K562 (cell line): Measurements from ENCODE around the gene F2. TPM values are rescaled to one million over a fixed set of nuclear protein-coding genes. Genes with fewer than 3 reads are reported as not detected.

Experiments used
- ATAC-seq: fragments of 200-7000 bp; cut with Tn5 transposase; 3 replicates; pipeline ENCODE4 v1.9.1; 2020; ENCODE audit warnings: moderate library complexity
- BruUV-seq: library from RNA; stranded (reverse); fragments of 400-500 nt; replicated peaks from 2 replicates; lab custom pipeline; 2021; lab: Mats Ljungman, UMichigan
- CTCF ChIA-PET: fragments of 300-600 bp; formaldehyde crosslinking; extraction: SDS; loops from one replicate; lab custom pipeline; 2021; ENCODE audit warnings: low intra/inter-chr PET ratio; lab: Yijun Ruan, JAX
- POLR2A ChIA-PET: fragments of 300-600, 350-650 bp; sonication (Branson Sonifier 250); formaldehyde crosslinking; extraction: SDS; loops from one replicate; lab custom pipeline; 2021; ENCODE audit warnings: antibody characterized with exemption, inconsistent platforms; lab: Yijun Ruan, JAX
- DNase-seq, 4 experiments: peaks; one replicate each; pipeline versions ENCODE4 v3.0.0 to v3.0.0-alpha.2; 2011 to 2018; ENCODE audit warnings: low spot score in 3 of 4, mixed read lengths in 3 of 4; ENCODE audit errors: extremely low read depth in 1 of 4
- FAIRE-seq: peaks from 2 replicates; lab custom pipeline; 2011; peaks lifted over from hg19 to GRCh38; lab: Jason Lieb, UNC
- H2AFZ ChIP-seq: 2 replicates; pipeline ENCODE4 v1.6.0; 2011; ENCODE audit warnings: low read depth, low read length, control low read depth, inconsistent platforms
- H3K27ac ChIP-seq: fragments of 200-600 bp; 3 replicates; pipeline ENCODE4 v1.8.0; 2011; ENCODE audit warnings: low read depth, mild to moderate bottlenecking, control low read depth, inconsistent platforms, low read length, moderate library complexity, mixed read lengths; ENCODE audit errors: extremely low read depth
- H3K27me3 ChIP-seq, 2 experiments: fragments of 300-600 bp in 1 of 2; 2 replicates in 1 of 2; 3 replicates in 1 of 2; pipeline versions ENCODE4 v1.6.0 to v1.8.0; 2011; ENCODE audit warnings: inconsistent platforms in 2 of 2, low read length in 2 of 2, mild to moderate bottlenecking in 1 of 2, mixed read lengths in 1 of 2, moderate library complexity in 1 of 2; ENCODE audit not compliant: control insufficient read depth in 2 of 2, insufficient read depth in 2 of 2
- H3K36me3 ChIP-seq: fragments of 300-600 bp; 3 replicates; pipeline ENCODE4 v1.8.0; 2011; ENCODE audit warnings: mild to moderate bottlenecking, low read length, inconsistent platforms; ENCODE audit not compliant: control insufficient read depth, insufficient read depth
- H3K4me1 ChIP-seq, 2 experiments: fragments of 200-600 bp in 1 of 2; replicated peaks in 1 of 2; 2 replicates in 1 of 2; 3 replicates in 1 of 2; pipeline versions ENCODE4 v1.5.1 to v1.8.0; 2011; ENCODE audit warnings: inconsistent platforms in 2 of 2, low read length in 2 of 2, mild to moderate bottlenecking in 1 of 2, mixed read lengths in 1 of 2, moderate library complexity in 1 of 2; ENCODE audit not compliant: control insufficient read depth in 2 of 2, insufficient read depth in 2 of 2
- H3K4me2 ChIP-seq: 2 replicates; pipeline ENCODE4 v1.6.1; 2011; ENCODE audit warnings: low read length, control low read depth, inconsistent platforms, mixed read lengths; ENCODE audit not compliant: insufficient read depth
- H3K4me3 ChIP-seq: fragments of 200-600 bp; sonication (generic), shearing (Covaris generic); 2 replicates; pipeline ENCODE4 v1.5.1; 2016; ENCODE audit warnings: control low read depth, inconsistent platforms
- H3K79me2 ChIP-seq: fragments of 200-600 bp; 3 replicates; pipeline ENCODE4 v1.8.0; 2011; ENCODE audit warnings: low read length, inconsistent platforms; ENCODE audit not compliant: control insufficient read depth, insufficient read depth
- H3K9ac ChIP-seq, 2 experiments: 2 replicates each; pipeline versions ENCODE4 v1.6.0 to v1.6.1; 2011; ENCODE audit warnings: low read depth in 2 of 2, low read length in 2 of 2, control low read depth in 1 of 2, inconsistent platforms in 1 of 2, mild to moderate bottlenecking in 1 of 2, mixed read lengths in 1 of 2; ENCODE audit not compliant: insufficient read depth in 1 of 2
- H3K9me1 ChIP-seq: one replicate; pipeline ENCODE4 v1.6.0; 2011; ENCODE audit warnings: inconsistent platforms, mild to moderate bottlenecking, low read length, moderate library complexity; ENCODE audit not compliant: control insufficient read depth, insufficient read depth
- H3K9me3 ChIP-seq: replicated peaks from 2 replicates; pipeline ENCODE4 v1.5.1; 2011; ENCODE audit warnings: low read depth, low read length, inconsistent platforms; ENCODE audit not compliant: control insufficient read depth, insufficient read depth
- H4K20me1 ChIP-seq: replicated peaks from 2 replicates; pipeline ENCODE4 v1.6.1; 2011; ENCODE audit warnings: low read length, inconsistent platforms, mixed read lengths; ENCODE audit not compliant: control insufficient read depth, insufficient read depth
- ATF3 ChIP-seq, 2 experiments: fragments of 450-650 bp in 1 of 2; sonication (generic) in 1 of 2; formaldehyde crosslinking in 1 of 2; IDR thresholded peaks in 1 of 2; conservative IDR thresholded peaks in 1 of 2; 2 replicates each; pipeline versions ENCODE4 v1.6.1 to v1.8.1; 2016 to 2023; ENCODE audit warnings: mild to moderate bottlenecking in 2 of 2, moderate library complexity in 2 of 2, inconsistent platforms in 1 of 2, missing genetic modification reagents in 1 of 2
- CBX8 ChIP-seq: fragments of 200-600 bp; sonication (generic); IDR thresholded peaks from 2 replicates; pipeline ENCODE4 v1.6.1; 2012; ENCODE audit warnings: borderline replicate concordance, mixed run types, low read depth, mild to moderate bottlenecking, moderate library complexity, mixed read lengths, low read length, control low read depth, inconsistent platforms; ENCODE audit not compliant: poor library complexity, severe bottlenecking; ENCODE audit errors: extremely low read depth
- FUS ChIP-seq: fragments of 200-400 bp; formaldehyde crosslinking; optimal IDR thresholded peaks from 2 replicates; pipeline ENCODE3; 2017; ENCODE audit warnings: low read depth, low read length
- ILF3 ChIP-seq: fragments of 450-650 bp; IDR thresholded peaks from 2 replicates; pipeline ENCODE4 v1.6.1; 2018; ENCODE audit warnings: antibody characterized with exemption, mild to moderate bottlenecking, moderate library complexity, borderline replicate concordance
- MEF2A ChIP-seq: IDR thresholded peaks from 2 replicates; pipeline ENCODE4 v1.6.1; 2011; ENCODE audit warnings: low read depth, mild to moderate bottlenecking, low read length, moderate library complexity; ENCODE audit not compliant: control insufficient read depth
- MTA1 ChIP-seq: fragments of 450-650 bp; IDR thresholded peaks from 2 replicates; pipeline ENCODE4 v1.6.1; 2017; ENCODE audit warnings: borderline replicate concordance
- OTX1 ChIP-seq: fragments of 450-650 bp; formaldehyde crosslinking; IDR thresholded peaks from 2 replicates; pipeline ENCODE4 v1.4.0; 2022; ENCODE audit warnings: mild to moderate bottlenecking
- SIX5 ChIP-seq, 2 experiments: IDR thresholded peaks; 2 replicates each; pipeline ENCODE4 v1.6.1; 2011; ENCODE audit warnings: low read length in 2 of 2, borderline replicate concordance in 1 of 2, low read depth in 1 of 2, mild to moderate bottlenecking in 1 of 2, moderate library complexity in 1 of 2; ENCODE audit not compliant: insufficient read depth in 1 of 2
- ZNF407 ChIP-seq: fragments of 450-650 bp; IDR thresholded peaks from 2 replicates; pipeline ENCODE4 v1.6.1; 2016; ENCODE audit warnings: low read depth
- WGBS: fragments of 100-300 bp; shearing (Covaris generic); methylation state at CpG from one replicate; pipeline ENCODE4 v1.1.6; 2016; ENCODE audit warnings: low coverage, mixed read lengths; ENCODE audit not compliant: insufficient coverage; ENCODE audit errors: missing lambda C conversion rate; 5-methylcytosine and 5-hydroxymethylcytosine counted together
- in situ Hi-C: fragments of 300-500 bp; cut with MboI; formaldehyde crosslinking; loops from 4 replicates; pipeline ENCODE4 v1.15.0; 2018; ENCODE audit warnings: inconsistent platforms, mixed read lengths
- intact Hi-C: fragments of 100-400 bp; cut with micrococcal nuclease; formaldehyde crosslinking; loops from 2 replicates; pipeline ENCODE4 v1.14.2; 2022
- polyA plus RNA-seq, 8 experiments: library from polyadenylated mRNA; depleted of rRNA in 4 of 8; stranded (reverse) in 5 of 8; unstranded in 3 of 8; fragments of >200 nt; fragmentation: Nextera tagmentation in 2 of 8; fragmentation: Illumina TruSeq in 1 of 8; extraction: Ambion mirVana in 2 of 8; extraction: Trizol in 1 of 8; gene quantifications; 2 replicates each; pipeline versions ENCODE4 v1.2.1 to v1.2.3, GENCODE V29; 2011 to 2014; ENCODE audit warnings: inconsistent platforms in 1 of 8, missing spikeins in 1 of 8
- total RNA-seq, 7 experiments: library from RNA; depleted of rRNA in 6 of 7; stranded (reverse); fragments of >200 nt in 6 of 7; fragmentation: Illumina TruSeq in 2 of 7; extraction: Trizol in 2 of 7; gene quantifications; 2 replicates each; pipeline versions ENCODE4 v1.2.1 to v1.2.3, GENCODE V29; 2011 to 2021; ENCODE audit warnings: low replicate concordance in 1 of 7

Gene F2
- total and polyA plus RNA-seq, 9 of the 15 experiments (the other 6 are each of a cell fraction or from before 2014, with no cell fraction given) = 0.16 TPM; not detected in 8

GRCh38 chr11:46721286-46721685, 2.3 kb downstream of the F2 start:
- Histone ChIP-seq H3K9me1 (no peaks in the 10 kb centered on the region), H3K27ac (no peak overlapping the region), H3K9ac (no peak overlapping the region; a peak in 1 of 4 replicates), H4K20me1 (no peaks in the 10 kb centered on the region), H2AFZ (peak overlapping the region; percentile 58; the same call in 1 of the 2 replicates), H3K4me3 (no peak overlapping the region), H3K79me2 (no peaks in the 10 kb centered on the region), H3K4me1 (peaks cover 4 to 21% of the 10 kb centered on the region in 2 experiments; a peak in 4 of 5 replicates), H3K9me3 (peaks cover 4% of the 10 kb centered on the region; the same call in 1 of the 2 replicates), H3K27me3 (peaks cover 0 to 3% of the 10 kb centered on the region in 2 experiments; a peak in 1 of 5 replicates), H3K4me2 (no peak overlapping the region), H3K36me3 (no peaks in the 10 kb centered on the region)
- POLR2A ChIA-PET = interaction anchor here (0.9 to 1.3 kb wide), 2 partner anchors 10 to 166 kb away, joined by 3 to 7 read pairs; no protein-coding TSS in a partner anchor
- no TSS peak for BruUV-seq
- intact Hi-C loops = no loop called here
- ATAC-seq = no peak
- 42% methylated on average over 6 of the region's 6 CpGs for WGBS
- in situ Hi-C loops = no loop called here
- no peak for TF ChIP-seq ILF3
- no peak for TF ChIP-seq FUS
- peak; percentile 76; the same call in 1 of the 2 replicates for TF ChIP-seq MEF2A
- no peak for TF ChIP-seq SIX5 (IDR thresholded peaks at IDR 0.05; ENCODE audit: borderline replicate concordance in 1 of 2, insufficient read depth in 1 of 2, low read depth in 1 of 2, low read length in 2 of 2)
- TF ChIP-seq MTA1 = no peak
- peak; percentile 25; the same call in 1 of the 2 replicates for TF ChIP-seq ATF3 (IDR thresholded peaks at IDR 0.05)
- TF ChIP-seq ATF3 (CRISPR knock-in tag; conservative IDR thresholded peaks at IDR 0.05) = no peak
- TF ChIP-seq ZNF407 = no peak
- TF ChIP-seq OTX1 = no peak
- TF ChIP-seq CBX8 = no peak
- CTCF ChIA-PET = no interaction called here
- no peak for DNase-seq
- no peak for FAIRE-seq
